HG02884 (cell line): Measurements from ENCODE around the gene UGT2B10.
"Not testable (repeated sequence)": the region's sequence is repeated elsewhere in the genome, so short reads cannot be mapped to it uniquely, and the experiment has no call there.

Experiments used
- ATAC-seq: cut with Tn5 transposase; IDR thresholded peaks from one replicate; pipeline ENCODE4 v1.9.1; 2021; ENCODE audit warnings: mild to moderate bottlenecking, moderate library complexity; ENCODE audit not compliant: unreplicated experiment

The UGT2B10 gene

DNA sequence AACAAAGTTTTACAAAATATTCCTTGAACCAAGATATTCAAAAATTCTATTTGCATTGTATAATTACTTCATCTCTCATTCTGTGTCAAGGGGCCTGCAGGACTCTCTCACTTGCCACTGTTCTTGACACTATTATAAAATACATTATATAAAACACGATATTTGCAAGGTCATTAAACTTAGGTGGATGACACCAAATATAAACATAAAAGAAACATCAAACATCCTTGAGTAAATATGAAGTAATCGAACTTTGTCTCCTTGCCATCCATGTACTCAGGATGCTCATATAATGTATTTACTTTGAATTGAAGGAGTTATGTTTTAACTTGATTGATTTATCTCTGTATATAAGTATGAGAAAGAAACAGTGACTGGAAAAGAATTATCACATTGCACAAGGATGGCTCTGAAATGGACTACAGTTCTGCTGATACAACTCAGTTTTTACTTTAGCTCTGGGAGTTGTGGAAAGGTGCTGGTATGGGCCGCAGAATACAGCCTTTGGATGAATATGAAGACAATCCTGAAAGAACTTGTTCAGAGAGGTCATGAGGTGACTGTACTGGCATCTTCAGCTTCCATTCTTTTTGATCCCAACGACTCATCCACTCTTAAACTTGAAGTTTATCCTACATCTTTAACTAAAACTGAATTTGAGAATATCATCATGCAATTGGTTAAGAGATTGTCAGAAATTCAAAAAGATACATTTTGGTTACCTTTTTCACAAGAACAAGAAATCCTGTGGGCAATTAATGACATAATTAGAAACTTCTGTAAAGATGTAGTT, at the start of gene UGT2B10:
Gene UGT2B10, plus strand, starts transcription at position 378 of the 793 bp plus-strand sequence. Its CDS starts 26 bp downstream, at position 404.
- ATAC-seq, result not testable (repeated sequence)

DNA sequence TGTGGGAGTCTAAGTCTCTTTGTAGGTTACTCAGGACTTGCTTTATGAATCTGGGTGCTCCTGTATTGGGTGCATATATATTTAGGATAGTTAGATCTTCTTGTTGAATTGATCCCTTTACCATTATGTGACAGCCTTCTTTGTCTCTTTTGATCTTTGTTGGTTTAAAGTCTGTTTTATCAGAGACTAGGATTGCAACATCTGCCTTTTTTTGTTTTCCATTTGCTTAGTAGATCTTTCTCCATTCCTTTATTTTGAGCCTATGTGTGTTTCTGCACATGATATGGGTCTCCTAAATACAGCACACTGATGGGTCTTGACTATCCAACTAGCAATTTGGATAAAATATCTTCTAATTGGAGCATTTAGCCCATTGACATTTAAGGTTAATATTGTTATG, 44.0 kb upstream of the UGT2B10 start:
- not testable (repeated sequence) for ATAC-seq

DNA sequence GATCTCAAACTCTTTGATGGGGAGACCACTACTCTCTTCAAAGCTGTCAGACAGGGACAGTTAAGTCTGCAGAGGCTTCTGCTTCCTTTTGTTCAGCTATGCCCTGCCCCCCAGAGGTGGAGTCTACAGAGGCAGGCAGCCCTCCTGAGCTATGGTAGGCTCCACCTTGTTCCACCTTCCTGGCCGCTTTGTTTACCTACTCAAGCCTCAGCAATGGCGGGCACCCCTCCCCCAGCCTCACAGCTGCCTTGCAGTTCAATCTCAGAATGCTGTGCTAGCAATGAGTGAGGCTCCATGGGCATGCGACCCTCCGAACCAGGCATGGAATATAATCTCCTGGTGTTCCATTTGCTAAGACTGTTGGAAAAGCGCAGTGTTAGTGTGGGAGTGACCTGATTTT, 42.1 kb upstream of the UGT2B10 start:
- no peak for ATAC-seq

DNA sequence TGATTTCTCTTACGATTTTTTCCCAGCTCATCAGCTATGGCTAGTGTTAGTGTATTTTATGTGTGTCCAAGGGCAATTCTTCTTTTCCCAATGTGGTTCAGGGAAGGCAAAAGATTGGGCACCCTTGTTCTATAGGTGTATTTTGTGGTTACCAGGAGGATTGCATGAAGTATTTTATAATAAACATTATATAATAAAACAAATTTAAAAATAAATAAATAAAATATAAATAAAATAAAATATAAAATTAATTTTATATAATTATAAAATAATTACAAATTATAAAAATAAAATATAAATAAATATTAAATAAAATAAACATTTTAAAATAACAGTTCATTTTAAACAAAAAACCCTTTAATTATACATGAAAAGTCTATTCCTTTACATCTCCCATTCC, 35.6 kb upstream of the UGT2B10 start:
- ATAC-seq, result no peak

DNA sequence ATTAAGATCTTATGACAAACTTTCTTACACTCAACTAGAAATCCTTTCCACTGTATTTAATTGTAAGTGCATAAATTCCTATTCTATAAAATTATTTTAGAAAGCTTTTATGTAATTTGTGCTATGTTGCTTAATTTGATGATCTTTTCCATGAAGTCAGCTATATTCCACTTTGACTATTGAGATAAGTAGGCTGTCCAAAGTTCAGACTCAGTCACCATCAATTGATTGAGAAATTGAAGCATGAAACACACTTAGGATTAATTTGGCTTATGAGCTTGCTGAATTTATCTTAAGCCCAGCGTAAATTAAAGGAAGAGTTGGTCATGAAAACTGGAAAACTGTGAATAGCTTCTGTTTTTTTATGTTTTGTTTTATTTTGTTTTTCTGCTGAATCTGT, 18.7 kb upstream of the UGT2B10 start:
- no peak for ATAC-seq

- ATAC-seq, result no peak
Observed at GRCh38 chr4:68797618-68798017, 18.2 kb upstream of the UGT2B10 start.

GRCh38 chr4:68803013-68803412, 12.8 kb upstream of the UGT2B10 start:
- ATAC-seq, result no peak

- ATAC-seq, result no peak
Observed at GRCh38 chr4:68808060-68808459, 7.7 kb upstream of the UGT2B10 start.

DNA sequence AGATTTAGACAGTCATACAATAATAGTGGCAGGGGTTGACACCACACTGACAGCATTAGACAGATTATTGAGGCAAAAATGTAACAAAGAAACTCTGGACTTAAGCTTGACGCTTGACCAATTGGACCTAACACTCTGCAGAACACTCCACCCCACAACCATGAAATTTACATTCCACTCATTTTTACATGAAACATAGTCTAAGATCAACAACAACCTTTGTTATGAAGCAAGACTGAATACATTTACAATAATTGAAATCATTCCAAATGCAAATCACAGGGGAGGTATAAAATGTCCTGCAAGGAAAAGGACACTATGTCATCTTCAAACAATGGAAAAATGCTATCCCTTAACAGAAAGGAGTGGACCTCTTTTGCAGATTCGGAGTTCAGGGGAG, 4.9 kb upstream of the UGT2B10 start:
- no peak for ATAC-seq

GRCh38 chr4:68816410-68817265, 844 bp downstream of the UGT2B10 start:
- not testable (repeated sequence) for ATAC-seq

DNA sequence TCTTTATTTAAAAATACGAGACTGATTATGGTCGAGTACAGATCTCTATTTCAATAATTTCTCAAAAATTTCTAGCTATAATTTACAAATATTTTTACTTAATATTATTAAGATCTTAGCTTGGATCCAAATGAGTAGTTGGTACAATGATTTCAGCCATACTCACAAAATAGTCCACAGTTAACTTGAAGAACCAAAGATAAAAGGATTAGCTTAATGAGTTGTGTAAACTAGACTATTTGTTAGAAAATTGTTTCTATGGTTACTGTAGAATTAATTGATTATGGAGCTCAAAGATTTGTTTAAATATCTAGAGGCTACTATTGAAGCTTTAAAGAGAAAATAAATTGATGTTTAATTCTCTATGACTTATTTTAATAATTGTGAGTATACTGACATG, 1.6 kb downstream of the UGT2B10 start:
- ATAC-seq, result no peak

GRCh38 chr4:68818030-68818462, 2.3 kb downstream of the UGT2B10 start:
- ATAC-seq, result not testable (repeated sequence)

DNA sequence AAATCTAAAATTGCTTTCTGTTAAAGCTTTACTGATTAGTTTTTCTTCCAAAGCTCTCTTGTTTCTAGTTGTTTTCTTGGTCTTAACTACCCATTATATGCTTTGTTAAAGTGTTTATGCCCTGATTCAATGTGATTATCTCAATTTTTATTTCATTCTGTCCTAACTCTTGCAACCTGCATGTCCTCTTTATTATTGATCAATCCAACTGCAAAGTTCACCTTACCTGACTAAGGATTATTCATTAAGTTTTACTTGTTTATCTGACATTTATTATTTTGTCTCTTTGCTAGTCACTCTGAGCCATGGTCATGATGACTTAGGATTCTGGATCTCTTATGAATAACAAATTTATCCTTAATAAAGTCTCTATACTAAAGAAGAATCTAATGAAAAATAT, 15.8 kb downstream of the UGT2B10 start:
- no peak for ATAC-seq

GRCh38 chr4:68850293-68850692, 34.5 kb downstream of the UGT2B10 start:
- no peak for ATAC-seq

DNA sequence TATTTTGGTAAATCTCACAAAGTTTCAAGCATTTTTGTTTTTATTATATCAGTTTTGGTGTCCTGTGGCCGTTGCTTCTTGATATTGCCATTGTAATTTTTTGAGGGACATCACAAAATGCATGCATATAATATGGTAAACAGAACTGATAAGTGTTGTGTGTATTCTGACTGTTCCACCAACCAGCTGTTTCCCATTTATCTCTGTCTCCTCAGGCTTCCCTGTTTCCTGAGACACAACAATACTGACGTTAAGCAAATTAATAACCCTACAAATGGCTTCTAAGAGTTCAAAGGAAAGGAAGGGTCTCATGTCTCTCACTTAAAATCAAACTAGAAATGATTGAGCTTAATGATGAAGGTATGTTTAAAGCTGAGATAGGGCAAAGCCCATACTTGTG, 40.0 kb downstream of the UGT2B10 start:
- ATAC-seq, result no peak

DNA sequence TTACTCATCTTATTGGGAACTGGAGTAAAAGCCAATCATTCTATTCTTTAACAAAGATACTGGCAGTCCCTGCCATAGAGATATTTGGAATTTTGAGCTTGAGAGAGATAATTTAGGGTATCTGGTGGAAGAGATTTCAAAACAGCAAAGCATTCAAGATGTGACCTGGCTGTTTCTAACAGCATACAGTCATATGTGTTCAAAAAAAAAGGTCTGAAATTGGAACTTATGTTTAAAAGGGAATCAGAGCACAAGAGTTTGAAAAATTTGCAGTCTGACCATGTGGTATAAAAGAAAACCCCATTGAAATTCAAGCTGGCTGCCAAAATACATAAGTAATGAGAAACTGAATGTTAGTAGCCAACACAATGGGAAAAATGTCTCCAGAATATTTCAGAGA, 42.2 kb downstream of the UGT2B10 start:
- ATAC-seq, result no peak

- ATAC-seq, result no peak
Observed at GRCh38 chr4:68859655-68860054, 43.9 kb downstream of the UGT2B10 start.

GRCh38 chr4:68861057-68861456, 45.3 kb downstream of the UGT2B10 start:
- no peak for ATAC-seq

GRCh38 chr4:68864438-68865187, 48.8 kb downstream of the UGT2B10 start:
- no peak for ATAC-seq

GRCh38 chr4:68865188-68865638, 49.4 kb downstream of the UGT2B10 start:
- no peak for ATAC-seq

- no peak for ATAC-seq
Observed at GRCh38 chr4:68865760-68866159, 50.0 kb downstream of the UGT2B10 start.
